SK-N-SH treated with all-trans-retinoic acid at 6 μM for 48 hours (cell line): ENCODE measurements around the gene CDH22.
A peak's percentile ranks its signal among the peaks of the same experiment; 100 is the strongest.

ENCODE experiments used
- ATAC-seq: fragments of 200-7000 bp; cut with Tn5 transposase; 3 replicates; pipeline ENCODE4 v1.9.1; 2020; ENCODE audit warnings: mild to moderate bottlenecking, moderate library complexity
- ARNTL ChIP-seq: fragments of 450-650 bp; formaldehyde crosslinking; IDR thresholded peaks from 2 replicates; pipeline ENCODE4 v1.5.0; 2020; ENCODE audit warnings: low read depth, mild to moderate bottlenecking, moderate library complexity, borderline replicate concordance
- CSDC2 ChIP-seq: fragments of 250-450 bp; sonication (Bioruptor Pico); IDR thresholded peaks from 2 replicates; pipeline ENCODE4 v1.5.0; 2020; ENCODE audit warnings: mild to moderate bottlenecking, moderate library complexity
- CSRNP3 ChIP-seq: fragments of 250-450 bp; sonication (Bioruptor Pico); IDR thresholded peaks from 2 replicates; pipeline ENCODE4 v1.5.1; 2021; ENCODE audit warnings: mild to moderate bottlenecking, moderate library complexity
- GLIS3 ChIP-seq: fragments of 250-450 bp; sonication (Bioruptor Pico); IDR thresholded peaks from 2 replicates; pipeline ENCODE4 v1.5.0; 2020; ENCODE audit warnings: mild to moderate bottlenecking, moderate library complexity
- ISL1 ChIP-seq: fragments of 250-450 bp; sonication (Bioruptor Pico); IDR thresholded peaks from 2 replicates; pipeline ENCODE4 v2.1.2; 2022; ENCODE audit warnings: mild to moderate bottlenecking, moderate library complexity
- OSR1 ChIP-seq: fragments of 250-450 bp; sonication (Bioruptor Pico); IDR thresholded peaks from 2 replicates; pipeline ENCODE4 v1.8.0; 2022; ENCODE audit warnings: moderate library complexity, mild to moderate bottlenecking, inconsistent platforms
- PATZ1 ChIP-seq: fragments of 250-450 bp; sonication (Bioruptor Pico); IDR thresholded peaks from 2 replicates; pipeline ENCODE4 v1.8.0; 2020; ENCODE audit warnings: mild to moderate bottlenecking, moderate library complexity, borderline replicate concordance
- SNAI2 ChIP-seq: fragments of 250-450 bp; sonication (Bioruptor Pico); IDR thresholded peaks from 2 replicates; pipeline ENCODE4 v1.5.0; 2020; ENCODE audit warnings: mild to moderate bottlenecking, moderate library complexity
- TCF4 ChIP-seq: fragments of 250-450 bp; sonication (Bioruptor Pico); IDR thresholded peaks from 2 replicates; pipeline ENCODE4 v1.8.0; 2021; ENCODE audit warnings: mild to moderate bottlenecking, moderate library complexity, borderline replicate concordance
- TOX ChIP-seq: fragments of 250-450 bp; sonication (Bioruptor Pico); IDR thresholded peaks from 2 replicates; pipeline ENCODE4 v1.8.0; 2021; ENCODE audit warnings: mild to moderate bottlenecking, moderate library complexity, borderline replicate concordance
- ZC3H10 ChIP-seq: fragments of 250-450 bp; sonication (Bioruptor Pico); IDR thresholded peaks from 2 replicates; pipeline ENCODE4 v1.5.1; 2021; ENCODE audit warnings: mild to moderate bottlenecking, moderate library complexity
- ZFP3 ChIP-seq: fragments of 250-450 bp; sonication (Bioruptor Pico); IDR thresholded peaks from 2 replicates; pipeline ENCODE4 v1.5.0; 2020; ENCODE audit warnings: mild to moderate bottlenecking, moderate library complexity
- ZFP30 ChIP-seq: fragments of 450-650 bp; formaldehyde crosslinking; IDR thresholded peaks from 2 replicates; pipeline ENCODE4 v1.5.0; 2022; ENCODE audit warnings: mild to moderate bottlenecking, moderate library complexity
- ZNF565 ChIP-seq: fragments of 450-650 bp; formaldehyde crosslinking; conservative IDR thresholded peaks from 2 replicates; pipeline ENCODE4 v1.5.0; 2020; ENCODE audit warnings: low read depth, mild to moderate bottlenecking, moderate library complexity
- ZNF70 ChIP-seq: fragments of 450-650 bp; formaldehyde crosslinking; IDR thresholded peaks from 2 replicates; pipeline ENCODE4 v1.5.0; 2020; ENCODE audit warnings: mild to moderate bottlenecking, moderate library complexity
- ZNF8 ChIP-seq: fragments of 450-650 bp; formaldehyde crosslinking; IDR thresholded peaks from 2 replicates; pipeline ENCODE4 v1.5.0; 2020; ENCODE audit warnings: mild to moderate bottlenecking, moderate library complexity
- TF ChIP-seq, protein P1 (sequence below): fragments of 250-450 bp; sonication (Bioruptor Pico); IDR thresholded peaks from 2 replicates; pipeline ENCODE4 v1.5.0; 2020; ENCODE audit warnings: mild to moderate bottlenecking, moderate library complexity
- TF ChIP-seq, protein P2 (sequence below): fragments of 250-450 bp; sonication (Bioruptor Pico); IDR thresholded peaks from 2 replicates; pipeline ENCODE4 v1.8.0; 2021; ENCODE audit warnings: low read depth, mild to moderate bottlenecking, moderate library complexity, borderline replicate concordance

CDH22 gene

GRCh38 chr20:46356195-46357029 is 48.1 kb upstream of the CDH22 start:
- peak; percentile 6; the same call in 2 of the 3 replicates for ATAC-seq
- TF ChIP-seq ARNTL (CRISPR knock-in tag) (no peak), TOX (CRISPR knock-in tag) (no peak), PATZ1 (CRISPR knock-in tag) (no peak), ZFP30 (CRISPR knock-in tag) (no peak), CSRNP3 (CRISPR knock-in tag) (no peak), ZNF70 (CRISPR knock-in tag) (no peak), GLIS3 (CRISPR knock-in tag) (no peak), ZFP3 (CRISPR knock-in tag) (no peak), ZNF8 (CRISPR knock-in tag) (no peak), SNAI2 (no peak), ISL1 (CRISPR knock-in tag) (no peak), TCF4 (CRISPR knock-in tag) (no peak)
- TF ChIP-seq, protein P1, sequence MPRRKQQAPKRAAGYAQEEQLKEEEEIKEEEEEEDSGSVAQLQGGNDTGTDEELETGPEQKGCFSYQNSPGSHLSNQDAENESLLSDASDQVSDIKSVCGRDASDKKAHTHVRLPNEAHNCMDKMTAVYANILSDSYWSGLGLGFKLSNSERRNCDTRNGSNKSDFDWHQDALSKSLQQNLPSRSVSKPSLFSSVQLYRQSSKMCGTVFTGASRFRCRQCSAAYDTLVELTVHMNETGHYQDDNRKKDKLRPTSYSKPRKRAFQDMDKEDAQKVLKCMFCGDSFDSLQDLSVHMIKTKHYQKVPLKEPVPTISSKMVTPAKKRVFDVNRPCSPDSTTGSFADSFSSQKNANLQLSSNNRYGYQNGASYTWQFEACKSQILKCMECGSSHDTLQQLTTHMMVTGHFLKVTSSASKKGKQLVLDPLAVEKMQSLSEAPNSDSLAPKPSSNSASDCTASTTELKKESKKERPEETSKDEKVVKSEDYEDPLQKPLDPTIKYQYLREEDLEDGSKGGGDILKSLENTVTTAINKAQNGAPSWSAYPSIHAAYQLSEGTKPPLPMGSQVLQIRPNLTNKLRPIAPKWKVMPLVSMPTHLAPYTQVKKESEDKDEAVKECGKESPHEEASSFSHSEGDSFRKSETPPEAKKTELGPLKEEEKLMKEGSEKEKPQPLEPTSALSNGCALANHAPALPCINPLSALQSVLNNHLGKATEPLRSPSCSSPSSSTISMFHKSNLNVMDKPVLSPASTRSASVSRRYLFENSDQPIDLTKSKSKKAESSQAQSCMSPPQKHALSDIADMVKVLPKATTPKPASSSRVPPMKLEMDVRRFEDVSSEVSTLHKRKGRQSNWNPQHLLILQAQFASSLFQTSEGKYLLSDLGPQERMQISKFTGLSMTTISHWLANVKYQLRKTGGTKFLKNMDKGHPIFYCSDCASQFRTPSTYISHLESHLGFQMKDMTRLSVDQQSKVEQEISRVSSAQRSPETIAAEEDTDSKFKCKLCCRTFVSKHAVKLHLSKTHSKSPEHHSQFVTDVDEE, result no peak
- TF ChIP-seq, protein P2, sequence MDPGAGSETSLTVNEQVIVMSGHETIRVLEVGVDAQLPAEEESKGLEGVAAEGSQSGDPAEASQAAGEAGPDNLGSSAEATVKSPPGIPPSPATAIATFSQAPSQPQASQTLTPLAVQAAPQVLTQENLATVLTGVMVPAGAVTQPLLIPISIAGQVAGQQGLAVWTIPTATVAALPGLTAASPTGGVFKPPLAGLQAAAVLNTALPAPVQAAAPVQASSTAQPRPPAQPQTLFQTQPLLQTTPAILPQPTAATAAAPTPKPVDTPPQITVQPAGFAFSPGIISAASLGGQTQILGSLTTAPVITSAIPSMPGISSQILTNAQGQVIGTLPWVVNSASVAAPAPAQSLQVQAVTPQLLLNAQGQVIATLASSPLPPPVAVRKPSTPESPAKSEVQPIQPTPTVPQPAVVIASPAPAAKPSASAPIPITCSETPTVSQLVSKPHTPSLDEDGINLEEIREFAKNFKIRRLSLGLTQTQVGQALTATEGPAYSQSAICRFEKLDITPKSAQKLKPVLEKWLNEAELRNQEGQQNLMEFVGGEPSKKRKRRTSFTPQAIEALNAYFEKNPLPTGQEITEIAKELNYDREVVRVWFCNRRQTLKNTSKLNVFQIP (CRISPR knock-in tag), result no peak

DNA sequence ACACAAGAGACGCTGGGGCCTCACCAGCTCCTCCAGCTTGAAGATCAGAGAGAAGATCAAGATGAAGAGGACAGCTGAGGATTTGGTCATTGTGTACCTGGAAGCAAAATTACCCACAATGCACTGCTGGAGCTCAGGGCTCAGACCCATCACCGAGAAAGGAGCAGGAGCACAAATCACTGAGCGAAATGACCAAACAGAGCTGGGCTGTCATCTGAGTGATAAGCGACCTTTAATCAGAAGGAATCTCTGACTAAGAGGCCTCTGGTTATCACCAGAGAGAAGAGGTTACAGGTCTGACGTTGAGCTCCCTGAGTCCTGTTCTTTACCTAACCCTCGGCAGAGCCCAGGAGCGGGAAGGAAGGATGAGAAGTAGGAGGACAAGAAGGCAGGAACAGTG is 47.5 kb upstream of the CDH22 start:
- TF ChIP-seq, protein P1, result no peak
- TF ChIP-seq ISL1 (CRISPR knock-in tag), result no peak
- no peak for TF ChIP-seq ZC3H10 (CRISPR knock-in tag)
- no peak for ATAC-seq

DNA sequence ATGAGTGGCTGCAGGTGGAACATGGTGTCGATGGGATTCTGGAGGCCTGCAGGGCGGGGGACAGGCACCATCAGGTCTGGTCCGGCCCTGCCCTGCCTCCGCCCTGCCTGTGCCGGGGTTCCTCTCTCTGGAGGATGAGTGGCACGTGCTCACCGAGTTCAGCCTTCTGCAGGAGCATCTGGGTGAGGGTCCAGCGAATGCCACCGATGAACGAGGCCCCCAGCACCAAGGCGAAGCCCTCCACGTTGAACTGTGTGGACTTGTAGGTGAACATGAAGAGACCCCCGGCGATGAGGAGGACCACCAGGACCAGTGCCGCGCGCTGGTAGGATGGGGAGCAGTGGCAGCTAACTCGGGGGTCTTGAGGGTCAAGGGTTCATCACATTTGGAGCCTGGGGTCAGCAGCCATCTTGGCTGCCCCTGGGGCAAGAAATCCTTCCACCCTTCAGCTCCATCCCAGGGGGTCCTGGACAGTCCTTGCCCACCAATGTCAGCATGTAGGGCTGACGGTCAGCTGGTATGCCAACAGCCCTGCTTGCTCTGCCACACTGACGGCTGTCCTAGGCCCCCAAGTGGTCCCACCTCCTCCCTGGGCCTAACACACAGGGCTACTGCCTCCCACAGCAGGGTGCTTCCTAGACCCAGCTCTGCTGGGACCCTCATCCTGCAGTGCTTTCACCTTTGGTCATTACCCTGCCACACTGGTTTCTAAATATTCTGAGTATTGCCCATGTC is 46.8 kb upstream of the CDH22 start:
- TF ChIP-seq OSR1 (CRISPR knock-in tag) (no peak), ZNF565 (CRISPR knock-in tag) (no peak), CSDC2 (no peak)
- no peak for ATAC-seq
